ENCODE measurements around the gene MCF2L.

DNA sequence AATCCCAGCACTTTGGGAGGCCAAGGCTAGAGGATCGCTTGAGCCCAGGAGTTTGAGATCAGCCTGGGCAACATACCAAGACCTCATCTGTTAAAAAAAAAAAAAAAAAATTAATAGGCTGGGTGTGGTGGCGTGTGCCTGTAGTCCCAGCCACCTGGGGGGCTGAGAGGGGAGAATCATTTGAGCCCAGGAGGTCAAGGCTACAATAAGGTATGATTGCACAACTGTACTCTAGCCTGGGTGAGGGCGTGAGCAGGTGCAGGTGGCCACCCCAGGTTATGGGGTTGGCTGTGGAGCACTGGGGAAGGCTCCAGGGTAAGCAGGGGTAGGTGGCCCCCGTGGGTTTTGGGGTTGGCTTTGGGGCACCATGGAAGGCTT, 33.9 kb downstream of the MCF2L start:
- TF ChIP-seq, protein P1, sequence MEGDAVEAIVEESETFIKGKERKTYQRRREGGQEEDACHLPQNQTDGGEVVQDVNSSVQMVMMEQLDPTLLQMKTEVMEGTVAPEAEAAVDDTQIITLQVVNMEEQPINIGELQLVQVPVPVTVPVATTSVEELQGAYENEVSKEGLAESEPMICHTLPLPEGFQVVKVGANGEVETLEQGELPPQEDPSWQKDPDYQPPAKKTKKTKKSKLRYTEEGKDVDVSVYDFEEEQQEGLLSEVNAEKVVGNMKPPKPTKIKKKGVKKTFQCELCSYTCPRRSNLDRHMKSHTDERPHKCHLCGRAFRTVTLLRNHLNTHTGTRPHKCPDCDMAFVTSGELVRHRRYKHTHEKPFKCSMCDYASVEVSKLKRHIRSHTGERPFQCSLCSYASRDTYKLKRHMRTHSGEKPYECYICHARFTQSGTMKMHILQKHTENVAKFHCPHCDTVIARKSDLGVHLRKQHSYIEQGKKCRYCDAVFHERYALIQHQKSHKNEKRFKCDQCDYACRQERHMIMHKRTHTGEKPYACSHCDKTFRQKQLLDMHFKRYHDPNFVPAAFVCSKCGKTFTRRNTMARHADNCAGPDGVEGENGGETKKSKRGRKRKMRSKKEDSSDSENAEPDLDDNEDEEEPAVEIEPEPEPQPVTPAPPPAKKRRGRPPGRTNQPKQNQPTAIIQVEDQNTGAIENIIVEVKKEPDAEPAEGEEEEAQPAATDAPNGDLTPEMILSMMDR (IDR thresholded peaks at IDR 0.05), result no peak
- TF ChIP-seq POLR2A (IDR thresholded peaks at IDR 0.05), result no peak
